IPS-NIHi7 (cell line): ENCODE results near the gene MMEL1.

ENCODE experiments used
- DNase-seq: peaks from one replicate; pipeline ENCODE4 v3.0.0; 2012; ENCODE audit warnings: mixed read lengths; ENCODE audit errors: extremely low spot score

The MMEL1 gene

DNA sequence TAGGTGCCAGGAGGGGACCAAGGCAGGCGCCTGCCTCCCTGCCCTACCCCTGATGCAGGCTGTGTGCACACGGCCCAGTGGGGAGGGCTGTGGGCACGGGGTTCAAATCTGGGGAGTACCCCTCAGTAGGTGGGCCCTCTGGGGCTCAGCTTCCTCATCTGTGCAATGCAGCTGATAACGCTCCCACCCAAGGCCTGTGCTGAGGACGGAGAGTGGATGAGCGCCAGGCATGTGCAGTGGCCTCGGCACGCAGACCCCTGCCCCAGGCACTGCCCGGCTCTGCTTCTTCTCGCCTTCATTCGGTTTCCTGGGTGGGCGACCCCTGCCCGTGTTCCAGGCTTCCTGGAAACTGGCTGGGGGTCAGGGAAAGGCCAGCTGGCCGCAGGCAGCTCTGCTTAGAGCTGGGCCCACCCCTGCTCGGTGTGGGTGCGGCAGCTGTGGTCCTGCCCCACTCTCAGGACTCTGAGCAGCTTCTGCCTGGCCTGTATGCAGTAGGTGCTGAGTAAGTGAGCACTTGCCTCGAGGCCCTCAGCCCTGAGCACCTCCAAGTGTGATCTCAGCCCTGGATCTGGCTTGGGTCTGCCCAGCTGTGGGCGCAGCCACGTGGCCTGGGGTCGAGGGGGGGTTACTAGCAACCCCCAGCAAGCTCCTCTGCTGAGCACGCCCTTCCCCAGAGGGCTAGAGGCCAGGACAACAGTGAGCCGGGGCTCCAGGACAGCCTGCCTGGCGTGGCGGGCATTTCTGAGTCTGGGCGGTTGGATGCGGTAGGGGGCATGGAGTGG, 88.5 kb downstream of the MMEL1 start:
- DNase-seq, result no peak

DNA sequence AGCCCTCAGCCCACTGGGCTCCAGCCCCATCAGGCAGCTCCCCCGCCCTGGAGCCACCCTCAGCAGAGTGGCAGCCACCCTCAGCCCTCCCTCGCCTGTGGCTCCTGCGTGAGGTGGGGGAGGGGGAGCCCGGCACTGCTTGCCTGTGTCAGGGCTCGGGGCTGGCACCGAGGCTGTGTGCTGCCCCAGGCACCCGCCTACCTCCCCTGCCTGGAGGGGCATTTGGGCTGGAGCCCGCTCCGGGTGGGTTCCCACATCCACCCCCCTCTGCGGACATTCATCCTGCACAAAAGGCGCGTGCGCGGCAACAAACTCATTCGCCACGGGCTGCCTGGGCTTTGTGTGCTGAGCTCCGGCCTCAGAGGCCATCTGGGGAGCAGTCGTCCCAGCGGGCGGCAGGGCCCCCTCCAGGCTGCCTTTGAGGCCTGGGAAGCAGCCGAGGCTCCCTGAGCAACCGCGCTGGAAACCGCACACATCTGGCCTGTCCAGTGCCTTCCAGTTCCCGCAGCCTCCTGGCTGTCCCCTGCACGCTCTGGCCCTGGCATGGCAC, 89.2 kb downstream of the MMEL1 start:
- DNase-seq, result no peak

DNA sequence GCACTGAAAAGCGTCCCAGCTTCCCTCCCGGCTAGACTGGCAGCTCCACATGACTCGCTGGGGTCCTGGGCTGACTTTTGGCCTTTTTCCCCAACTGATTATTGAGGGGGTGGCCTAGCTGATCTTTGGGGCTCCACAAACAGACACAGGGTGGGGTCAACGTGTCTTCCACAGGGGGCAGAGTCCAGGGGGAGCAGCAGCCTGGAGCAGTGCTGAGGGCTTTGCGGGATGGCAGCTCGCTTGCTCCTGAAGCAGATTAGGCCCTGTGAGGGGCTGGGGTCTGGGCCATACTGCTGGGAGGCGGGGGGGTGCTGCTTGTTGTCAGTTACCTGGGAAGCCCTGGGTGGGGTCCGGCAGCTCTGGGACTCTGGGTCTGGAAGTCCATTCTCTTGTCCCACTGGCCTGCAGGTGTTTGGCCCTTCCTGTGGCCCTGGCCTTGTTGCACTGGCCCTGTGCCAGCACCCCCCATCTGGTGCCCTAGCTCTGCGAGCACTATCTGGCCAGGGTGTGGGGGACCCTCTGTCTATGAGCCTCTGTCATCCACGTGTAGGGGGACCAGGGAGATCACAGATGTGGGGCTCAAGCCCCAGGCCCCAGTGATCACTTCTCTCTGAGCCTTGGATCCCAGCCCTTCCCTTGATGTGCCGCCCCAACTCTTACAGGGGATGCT, 90.4 kb downstream of the MMEL1 start:
- DNase-seq, result no peak

DNA sequence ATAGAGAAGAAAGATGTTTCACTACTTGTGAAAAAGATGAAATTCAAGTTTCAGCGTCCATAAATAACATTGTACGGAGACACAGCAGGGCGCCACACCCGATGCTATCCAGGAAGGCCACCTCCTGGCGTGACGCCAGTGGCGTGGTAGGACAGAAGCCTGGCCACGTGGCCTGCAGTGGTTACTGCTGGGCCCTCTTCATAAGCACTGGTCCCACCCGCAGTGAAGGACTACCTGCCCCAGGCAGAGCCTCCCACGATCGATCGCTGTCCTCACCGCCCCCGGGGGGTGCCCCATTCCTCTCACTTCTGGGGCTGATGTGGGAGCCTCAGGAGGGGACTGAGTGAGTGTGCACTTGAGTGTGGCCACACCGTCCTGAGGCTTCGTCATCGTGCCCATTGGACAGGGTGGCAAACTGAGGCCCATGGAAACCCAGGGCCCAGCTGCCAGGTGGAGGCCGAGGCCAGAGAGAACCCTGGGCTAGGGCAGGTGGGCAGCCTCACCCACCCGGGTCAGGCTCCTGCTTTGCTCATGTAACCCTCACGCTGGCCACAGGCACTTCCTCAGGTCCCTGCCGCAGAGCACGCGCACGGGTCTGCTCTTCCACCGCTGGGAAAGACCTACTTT, 91.1 kb downstream of the MMEL1 start:
- DNase-seq, result no peak

DNA sequence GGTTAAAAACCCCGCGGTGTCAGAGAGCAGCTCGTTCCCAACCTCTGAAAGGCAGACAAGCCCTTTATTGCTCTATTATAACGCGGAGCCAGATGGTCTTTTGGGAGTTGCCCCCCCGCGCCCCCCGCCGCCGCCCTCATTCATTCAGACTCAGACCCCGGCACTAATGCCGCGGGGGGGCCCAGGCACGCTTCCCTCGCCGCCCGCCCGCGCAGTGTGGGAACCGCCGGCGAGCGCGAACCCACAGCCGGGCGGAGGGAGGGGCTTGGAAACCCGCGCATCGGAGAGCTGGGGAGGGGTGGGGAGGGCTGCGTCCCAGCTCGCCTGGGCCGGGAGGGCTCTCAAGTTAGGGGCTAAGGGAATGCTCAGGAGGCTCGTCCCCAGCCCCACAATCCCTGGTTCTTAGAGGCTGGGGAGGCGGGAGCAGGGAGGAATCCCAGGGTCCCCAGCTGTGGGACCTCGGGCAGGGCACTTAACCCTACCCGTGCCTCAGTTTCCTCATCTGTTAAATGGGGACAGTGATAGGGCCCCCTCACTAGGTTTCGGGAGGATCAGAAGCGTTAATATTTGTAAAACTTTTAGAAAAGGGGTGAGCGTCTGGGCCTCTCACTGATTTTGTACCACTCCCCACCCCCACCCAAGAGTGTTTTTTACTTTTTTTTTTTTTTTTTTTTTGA, 91.9 kb downstream of the MMEL1 start:
- DNase-seq, result no peak
